GM18498 (cell line): ENCODE data around the gene ARMC7.
"Not testable (repeated sequence)": the region's sequence is repeated elsewhere in the genome, so short reads cannot be mapped to it uniquely, and the experiment has no call there.

Experiments used
- ATAC-seq: cut with Tn5 transposase; IDR thresholded peaks from one replicate; pipeline ENCODE4 v1.9.1; 2021; ENCODE audit warnings: mild to moderate bottlenecking, moderate library complexity; ENCODE audit not compliant: unreplicated experiment

The ARMC7 gene

GRCh38 chr17:75127936-75128335 lies 18.2 kb downstream of the ARMC7 start:
- ATAC-seq, result not testable (repeated sequence)

- ATAC-seq, result no peak
Observed at GRCh38 chr17:75128694-75129505, 19.1 kb downstream of the ARMC7 start.

GRCh38 chr17:75129576-75129975 lies 19.8 kb downstream of the ARMC7 start:
- no peak for ATAC-seq

GRCh38 chr17:75130059-75130631 lies 20.4 kb downstream of the ARMC7 start:
- ATAC-seq, result no peak

- ATAC-seq, result peak; percentile 23
Observed at GRCh38 chr17:75130632-75131277, 21.0 kb downstream of the ARMC7 start.

GRCh38 chr17:75131278-75132017 lies 21.7 kb downstream of the ARMC7 start, which contains the start of gene NT5C:
TSS of gene NT5C (minus strand) at chr17:75131742. CDS start at chr17:75131707, 35 bp downstream.
- peak; percentile 85 for ATAC-seq

- ATAC-seq, result not testable (repeated sequence)
Observed at GRCh38 chr17:75132018-75133000, 22.5 kb downstream of the ARMC7 start.

GRCh38 chr17:75133001-75133400 lies 23.2 kb downstream of the ARMC7 start:
- no peak for ATAC-seq

- ATAC-seq, result not testable (repeated sequence)
Observed at GRCh38 chr17:75133607-75134347, 24.0 kb downstream of the ARMC7 start.

GRCh38 chr17:75135452-75135851 lies 25.7 kb downstream of the ARMC7 start:
- ATAC-seq, result no peak

- ATAC-seq, result no peak
Observed at GRCh38 chr17:75135946-75136345, 26.2 kb downstream of the ARMC7 start.

- ATAC-seq, result not testable (repeated sequence)
Observed at GRCh38 chr17:75137762-75138161, 28.0 kb downstream of the ARMC7 start.

- no peak for ATAC-seq
Observed at GRCh38 chr17:75138519-75138918, 28.8 kb downstream of the ARMC7 start.

GRCh38 chr17:75142236-75142971 lies 32.6 kb downstream of the ARMC7 start:
- no peak for ATAC-seq

- ATAC-seq, result no peak
Observed at GRCh38 chr17:75144816-75145512, 35.2 kb downstream of the ARMC7 start.

GRCh38 chr17:75146592-75146991 lies 36.8 kb downstream of the ARMC7 start:
- ATAC-seq, result no peak

GRCh38 chr17:75147878-75148546 lies 38.2 kb downstream of the ARMC7 start:
- no peak for ATAC-seq
